SK-N-SH treated with all-trans-retinoic acid at 6 μM for 48 hours (cell line): ENCODE results near the gene GRIA1.
"Not testable (repeated sequence)": the region's sequence is repeated elsewhere in the genome, so short reads cannot be mapped to it uniquely, and the experiment has no call there.

Source experiments
- ATAC-seq: fragments of 200-7000 bp; cut with Tn5 transposase; 3 replicates; pipeline ENCODE4 v1.9.1; 2020; ENCODE audit warnings: mild to moderate bottlenecking, moderate library complexity
- ARNTL ChIP-seq: fragments of 450-650 bp; formaldehyde crosslinking; IDR thresholded peaks from 2 replicates; pipeline ENCODE4 v1.5.0; 2020; ENCODE audit warnings: low read depth, mild to moderate bottlenecking, moderate library complexity, borderline replicate concordance
- BACH2 ChIP-seq: fragments of 250-450 bp; sonication (Bioruptor Pico); IDR thresholded peaks from 2 replicates; pipeline ENCODE4 v1.9.0; 2021; ENCODE audit warnings: mild to moderate bottlenecking, borderline replicate concordance
- CSDC2 ChIP-seq: fragments of 250-450 bp; sonication (Bioruptor Pico); IDR thresholded peaks from 2 replicates; pipeline ENCODE4 v1.5.0; 2020; ENCODE audit warnings: mild to moderate bottlenecking, moderate library complexity
- ESRRG ChIP-seq: fragments of 250-450 bp; sonication (Bioruptor Pico); IDR thresholded peaks from 2 replicates; pipeline ENCODE4 v1.6.1; 2021; ENCODE audit warnings: mild to moderate bottlenecking
- GLIS3 ChIP-seq: fragments of 250-450 bp; sonication (Bioruptor Pico); IDR thresholded peaks from 2 replicates; pipeline ENCODE4 v1.5.0; 2020; ENCODE audit warnings: mild to moderate bottlenecking, moderate library complexity
- ISL1 ChIP-seq: fragments of 250-450 bp; sonication (Bioruptor Pico); IDR thresholded peaks from 2 replicates; pipeline ENCODE4 v2.1.2; 2022; ENCODE audit warnings: mild to moderate bottlenecking, moderate library complexity
- PPARA ChIP-seq: fragments of 250-450 bp; sonication (Bioruptor Pico); IDR thresholded peaks from 2 replicates; pipeline ENCODE4 v1.5.0; 2020; ENCODE audit warnings: mild to moderate bottlenecking, borderline replicate concordance
- RARB ChIP-seq: fragments of 250-450 bp; sonication (Bioruptor Pico); IDR thresholded peaks from 2 replicates; pipeline ENCODE4 v1.8.0; 2021; ENCODE audit warnings: mild to moderate bottlenecking, moderate library complexity
- SNAI2 ChIP-seq: fragments of 250-450 bp; sonication (Bioruptor Pico); IDR thresholded peaks from 2 replicates; pipeline ENCODE4 v1.5.0; 2020; ENCODE audit warnings: mild to moderate bottlenecking, moderate library complexity
- TCF4 ChIP-seq: fragments of 250-450 bp; sonication (Bioruptor Pico); IDR thresholded peaks from 2 replicates; pipeline ENCODE4 v1.8.0; 2021; ENCODE audit warnings: mild to moderate bottlenecking, moderate library complexity, borderline replicate concordance
- TOX ChIP-seq: fragments of 250-450 bp; sonication (Bioruptor Pico); IDR thresholded peaks from 2 replicates; pipeline ENCODE4 v1.8.0; 2021; ENCODE audit warnings: mild to moderate bottlenecking, moderate library complexity, borderline replicate concordance
- ZC3H10 ChIP-seq: fragments of 250-450 bp; sonication (Bioruptor Pico); IDR thresholded peaks from 2 replicates; pipeline ENCODE4 v1.5.1; 2021; ENCODE audit warnings: mild to moderate bottlenecking, moderate library complexity
- ZFP3 ChIP-seq: fragments of 250-450 bp; sonication (Bioruptor Pico); IDR thresholded peaks from 2 replicates; pipeline ENCODE4 v1.5.0; 2020; ENCODE audit warnings: mild to moderate bottlenecking, moderate library complexity
- ZFP30 ChIP-seq: fragments of 450-650 bp; formaldehyde crosslinking; IDR thresholded peaks from 2 replicates; pipeline ENCODE4 v1.5.0; 2022; ENCODE audit warnings: mild to moderate bottlenecking, moderate library complexity
- ZNF565 ChIP-seq: fragments of 450-650 bp; formaldehyde crosslinking; conservative IDR thresholded peaks from 2 replicates; pipeline ENCODE4 v1.5.0; 2020; ENCODE audit warnings: low read depth, mild to moderate bottlenecking, moderate library complexity
- ZNF8 ChIP-seq: fragments of 450-650 bp; formaldehyde crosslinking; IDR thresholded peaks from 2 replicates; pipeline ENCODE4 v1.5.0; 2020; ENCODE audit warnings: mild to moderate bottlenecking, moderate library complexity
- TF ChIP-seq, protein P1 (sequence below): fragments of 250-450 bp; sonication (Bioruptor Pico); IDR thresholded peaks from 2 replicates; pipeline ENCODE4 v1.5.0; 2020; ENCODE audit warnings: mild to moderate bottlenecking, moderate library complexity
- TF ChIP-seq, protein P2 (sequence below): fragments of 250-450 bp; sonication (Bioruptor Pico); IDR thresholded peaks from 2 replicates; pipeline ENCODE4 v1.5.1; 2020; ENCODE audit warnings: low read depth, mild to moderate bottlenecking, moderate library complexity
- TF ChIP-seq, protein P3 (sequence below): fragments of 250-450 bp; sonication (Bioruptor Pico); IDR thresholded peaks from 2 replicates; pipeline ENCODE4 v1.8.0; 2020; ENCODE audit warnings: mild to moderate bottlenecking, moderate library complexity, borderline replicate concordance
- TF ChIP-seq, protein P4 (sequence below): fragments of 250-450 bp; sonication (Bioruptor Pico); IDR thresholded peaks from 2 replicates; pipeline ENCODE4 v1.5.1; 2021; ENCODE audit warnings: mild to moderate bottlenecking, moderate library complexity

Gene GRIA1

DNA sequence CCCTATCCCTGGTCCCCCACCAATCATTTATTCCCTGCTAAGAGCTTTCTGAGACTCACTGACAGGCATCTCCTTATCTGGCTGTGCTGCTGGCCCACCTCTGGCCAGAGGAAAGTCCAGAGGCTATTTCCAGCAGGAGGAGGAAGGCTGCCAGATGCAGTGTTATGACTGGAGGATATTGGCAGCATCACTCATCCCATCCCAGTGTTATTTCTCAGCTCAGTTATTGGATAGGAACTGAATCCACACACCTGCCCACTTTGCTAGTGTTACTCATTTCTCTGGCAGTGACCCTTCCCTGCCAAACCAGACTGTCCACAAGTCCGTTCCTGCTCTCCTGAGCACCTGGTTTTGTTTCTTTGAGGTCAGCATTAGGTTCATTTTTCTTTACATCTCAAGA is 228.2 kb downstream of the GRIA1 start:
- no peak for ATAC-seq
- TF ChIP-seq ZFP3 (CRISPR knock-in tag) (no peak), TCF4 (CRISPR knock-in tag) (no peak), BACH2 (CRISPR knock-in tag) (no peak), ZFP30 (CRISPR knock-in tag) (no peak), PPARA (CRISPR knock-in tag) (no peak)
- TF ChIP-seq, protein P1, sequence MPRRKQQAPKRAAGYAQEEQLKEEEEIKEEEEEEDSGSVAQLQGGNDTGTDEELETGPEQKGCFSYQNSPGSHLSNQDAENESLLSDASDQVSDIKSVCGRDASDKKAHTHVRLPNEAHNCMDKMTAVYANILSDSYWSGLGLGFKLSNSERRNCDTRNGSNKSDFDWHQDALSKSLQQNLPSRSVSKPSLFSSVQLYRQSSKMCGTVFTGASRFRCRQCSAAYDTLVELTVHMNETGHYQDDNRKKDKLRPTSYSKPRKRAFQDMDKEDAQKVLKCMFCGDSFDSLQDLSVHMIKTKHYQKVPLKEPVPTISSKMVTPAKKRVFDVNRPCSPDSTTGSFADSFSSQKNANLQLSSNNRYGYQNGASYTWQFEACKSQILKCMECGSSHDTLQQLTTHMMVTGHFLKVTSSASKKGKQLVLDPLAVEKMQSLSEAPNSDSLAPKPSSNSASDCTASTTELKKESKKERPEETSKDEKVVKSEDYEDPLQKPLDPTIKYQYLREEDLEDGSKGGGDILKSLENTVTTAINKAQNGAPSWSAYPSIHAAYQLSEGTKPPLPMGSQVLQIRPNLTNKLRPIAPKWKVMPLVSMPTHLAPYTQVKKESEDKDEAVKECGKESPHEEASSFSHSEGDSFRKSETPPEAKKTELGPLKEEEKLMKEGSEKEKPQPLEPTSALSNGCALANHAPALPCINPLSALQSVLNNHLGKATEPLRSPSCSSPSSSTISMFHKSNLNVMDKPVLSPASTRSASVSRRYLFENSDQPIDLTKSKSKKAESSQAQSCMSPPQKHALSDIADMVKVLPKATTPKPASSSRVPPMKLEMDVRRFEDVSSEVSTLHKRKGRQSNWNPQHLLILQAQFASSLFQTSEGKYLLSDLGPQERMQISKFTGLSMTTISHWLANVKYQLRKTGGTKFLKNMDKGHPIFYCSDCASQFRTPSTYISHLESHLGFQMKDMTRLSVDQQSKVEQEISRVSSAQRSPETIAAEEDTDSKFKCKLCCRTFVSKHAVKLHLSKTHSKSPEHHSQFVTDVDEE (CRISPR knock-in tag) = no peak

GRCh38 chr5:153719324-153719723 is 228.9 kb downstream of the GRIA1 start:
- no peak for ATAC-seq
- TF ChIP-seq, protein P2, sequence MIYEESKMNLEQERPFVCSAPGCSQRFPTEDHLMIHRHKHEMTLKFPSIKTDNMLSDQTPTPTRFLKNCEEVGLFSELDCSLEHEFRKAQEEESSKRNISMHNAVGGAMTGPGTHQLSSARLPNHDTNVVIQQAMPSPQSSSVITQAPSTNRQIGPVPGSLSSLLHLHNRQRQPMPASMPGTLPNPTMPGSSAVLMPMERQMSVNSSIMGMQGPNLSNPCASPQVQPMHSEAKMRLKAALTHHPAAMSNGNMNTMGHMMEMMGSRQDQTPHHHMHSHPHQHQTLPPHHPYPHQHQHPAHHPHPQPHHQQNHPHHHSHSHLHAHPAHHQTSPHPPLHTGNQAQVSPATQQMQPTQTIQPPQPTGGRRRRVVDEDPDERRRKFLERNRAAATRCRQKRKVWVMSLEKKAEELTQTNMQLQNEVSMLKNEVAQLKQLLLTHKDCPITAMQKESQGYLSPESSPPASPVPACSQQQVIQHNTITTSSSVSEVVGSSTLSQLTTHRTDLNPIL = no peak
- TF ChIP-seq PPARA (CRISPR knock-in tag) (no peak), SNAI2 (CRISPR knock-in tag) (no peak), ZNF8 (CRISPR knock-in tag) (no peak), ZFP3 (CRISPR knock-in tag) (no peak), ZNF565 (CRISPR knock-in tag) (no peak), TOX (no peak), GLIS3 (CRISPR knock-in tag) (no peak), ARNTL (CRISPR knock-in tag) (no peak), TCF4 (CRISPR knock-in tag) (no peak), ZC3H10 (CRISPR knock-in tag) (no peak), CSDC2 (CRISPR knock-in tag) (no peak), RARB (CRISPR knock-in tag) (no peak), ZFP30 (CRISPR knock-in tag) (no peak), BACH2 (CRISPR knock-in tag) (no peak), ESRRG (CRISPR knock-in tag) (no peak)
- TF ChIP-seq, protein P3, sequence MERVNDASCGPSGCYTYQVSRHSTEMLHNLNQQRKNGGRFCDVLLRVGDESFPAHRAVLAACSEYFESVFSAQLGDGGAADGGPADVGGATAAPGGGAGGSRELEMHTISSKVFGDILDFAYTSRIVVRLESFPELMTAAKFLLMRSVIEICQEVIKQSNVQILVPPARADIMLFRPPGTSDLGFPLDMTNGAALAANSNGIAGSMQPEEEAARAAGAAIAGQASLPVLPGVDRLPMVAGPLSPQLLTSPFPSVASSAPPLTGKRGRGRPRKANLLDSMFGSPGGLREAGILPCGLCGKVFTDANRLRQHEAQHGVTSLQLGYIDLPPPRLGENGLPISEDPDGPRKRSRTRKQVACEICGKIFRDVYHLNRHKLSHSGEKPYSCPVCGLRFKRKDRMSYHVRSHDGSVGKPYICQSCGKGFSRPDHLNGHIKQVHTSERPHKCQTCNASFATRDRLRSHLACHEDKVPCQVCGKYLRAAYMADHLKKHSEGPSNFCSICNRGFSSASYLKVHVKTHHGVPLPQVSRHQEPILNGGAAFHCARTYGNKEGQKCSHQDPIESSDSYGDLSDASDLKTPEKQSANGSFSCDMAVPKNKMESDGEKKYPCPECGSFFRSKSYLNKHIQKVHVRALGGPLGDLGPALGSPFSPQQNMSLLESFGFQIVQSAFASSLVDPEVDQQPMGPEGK (CRISPR knock-in tag) = no peak
- TF ChIP-seq, protein P1 (CRISPR knock-in tag) = no peak
- TF ChIP-seq, all 23 proteins: peak for 0

DNA sequence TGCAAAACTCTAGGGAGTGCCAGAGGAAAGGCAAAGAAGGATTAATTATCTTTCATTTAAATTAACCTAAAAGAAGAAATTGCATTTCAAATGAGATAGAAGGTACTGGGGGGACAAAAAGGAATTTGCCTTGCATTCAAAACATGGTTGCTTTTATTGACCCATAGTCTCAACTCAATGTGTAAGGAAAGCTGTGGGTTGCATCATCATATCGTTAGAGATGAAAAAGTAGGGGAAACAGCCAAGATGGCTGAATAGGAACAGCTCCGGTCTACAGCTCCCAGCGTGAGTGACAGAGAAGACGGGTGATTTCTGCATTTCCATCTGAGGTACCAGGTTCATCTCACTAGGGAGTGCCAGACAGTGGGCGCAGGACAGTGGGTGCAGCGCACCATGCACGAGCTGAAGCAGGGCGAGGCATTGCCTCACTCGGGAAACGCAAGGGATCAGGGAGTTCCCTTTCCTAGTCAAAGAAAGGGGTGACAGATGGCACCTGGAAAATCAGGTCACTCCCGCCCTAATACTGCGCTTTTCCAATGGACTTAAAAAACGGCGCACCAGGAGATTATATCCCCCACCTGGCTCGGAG is 232.6 kb downstream of the GRIA1 start:
- not testable (repeated sequence) for ATAC-seq

GRCh38 chr5:153742060-153742459 is 251.6 kb downstream of the GRIA1 start:
- TF ChIP-seq SNAI2 (CRISPR knock-in tag) = no peak
- no peak for TF ChIP-seq TOX
- no peak for TF ChIP-seq ISL1 (CRISPR knock-in tag)
- TF ChIP-seq, protein P3 (CRISPR knock-in tag) = no peak
- no peak for TF ChIP-seq PPARA (CRISPR knock-in tag)
- TF ChIP-seq ZNF565 (CRISPR knock-in tag) = no peak
- no peak for TF ChIP-seq ZC3H10 (CRISPR knock-in tag)
- TF ChIP-seq, protein P4, sequence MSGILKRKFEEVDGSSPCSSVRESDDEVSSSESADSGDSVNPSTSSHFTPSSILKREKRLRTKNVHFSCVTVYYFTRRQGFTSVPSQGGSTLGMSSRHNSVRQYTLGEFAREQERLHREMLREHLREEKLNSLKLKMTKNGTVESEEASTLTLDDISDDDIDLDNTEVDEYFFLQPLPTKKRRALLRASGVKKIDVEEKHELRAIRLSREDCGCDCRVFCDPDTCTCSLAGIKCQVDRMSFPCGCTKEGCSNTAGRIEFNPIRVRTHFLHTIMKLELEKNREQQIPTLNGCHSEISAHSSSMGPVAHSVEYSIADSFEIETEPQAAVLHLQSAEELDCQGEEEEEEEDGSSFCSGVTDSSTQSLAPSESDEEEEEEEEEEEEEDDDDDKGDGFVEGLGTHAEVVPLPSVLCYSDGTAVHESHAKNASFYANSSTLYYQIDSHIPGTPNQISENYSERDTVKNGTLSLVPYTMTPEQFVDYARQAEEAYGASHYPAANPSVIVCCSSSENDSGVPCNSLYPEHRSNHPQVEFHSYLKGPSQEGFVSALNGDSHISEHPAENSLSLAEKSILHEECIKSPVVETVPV (CRISPR knock-in tag) = no peak
- TF ChIP-seq, all 23 proteins: peak for 0
- ATAC-seq = no peak
